GM21619 (cell line): ENCODE data around the gene HLA-G.
"Not testable (repeated sequence)": the region's sequence is repeated elsewhere in the genome, so short reads cannot be mapped to it uniquely, and the experiment has no call there.

Experiments
- ATAC-seq: cut with Tn5 transposase; IDR thresholded peaks from one replicate; pipeline ENCODE4 v1.9.1; 2021; ENCODE audit not compliant: unreplicated experiment

HLA-G gene

GRCh38 chr6:29865631-29866030, 38.0 kb downstream of the HLA-G start:
- ATAC-seq: no peak

GRCh38 chr6:29870104-29870503, 42.5 kb downstream of the HLA-G start:
- ATAC-seq: no peak

- no peak for ATAC-seq
These were observed 45.2 kb downstream of the HLA-G start for GRCh38 chr6:29872791-29873190.

- ATAC-seq: no peak
These were observed 47.6 kb downstream of the HLA-G start for GRCh38 chr6:29875257-29875656.

- not testable (repeated sequence) for ATAC-seq
These were observed 48.1 kb downstream of the HLA-G start for GRCh38 chr6:29875734-29876133.
